Ovary (tissue), 9 donors: ENCODE data around the gene CRYGD. TPM values are rescaled to one million over a fixed set of nuclear protein-coding genes. Genes with fewer than 3 reads are reported as not detected.
A peak's percentile ranks its signal among the peaks of the same experiment; 100 is the strongest.

ENCODE experiments used
- DNase-seq, 5 donors: peaks; one replicate each; pipeline ENCODE4 v3.0.0-alpha.2; 2019 to 2020
- H3K27ac ChIP-seq, 2 donors: fragments of 200-600 bp; one replicate each; pipeline versions ENCODE4 v1.5.1 to v1.8.0; 2019 to 2022
- H3K27me3 ChIP-seq: fragments of 200-600 bp; one replicate; pipeline ENCODE4 v1.8.0; 2022
- H3K36me3 ChIP-seq: fragments of 200-600 bp; sonication (generic); one replicate; pipeline ENCODE4 v1.5.1; 2019
- H3K4me1 ChIP-seq: one replicate; pipeline ENCODE4 v1.8.1; 2013; ENCODE audit warnings: mild to moderate bottlenecking, moderate library complexity; ENCODE audit not compliant: insufficient read depth
- H3K4me3 ChIP-seq: fragments of 200-600 bp; sonication (generic); one replicate; pipeline ENCODE4 v1.5.1; 2017
- H3K9me3 ChIP-seq, 2 donors: fragments of 200-600 bp in 1 of 2; sonication (generic) in 1 of 2; one replicate each; pipeline versions ENCODE4 v1.5.1 to v1.8.1; 2013 to 2019; ENCODE audit warnings: mild to moderate bottlenecking in 1 of 2, moderate library complexity in 1 of 2
- CTCF ChIP-seq, 3 donors: fragments of 450-650 bp in 2 of 3; fragments of 200-600 bp in 1 of 3; IDR thresholded peaks; one replicate each; pipeline versions ENCODE4 v1.5.1 to v1.8.0; 2016 to 2022; ENCODE audit warnings: antibody characterized with exemption in 3 of 3, mild to moderate bottlenecking in 1 of 3
- EP300 ChIP-seq: sonication (generic); formaldehyde crosslinking; IDR thresholded peaks from one replicate; pipeline ENCODE4 v1.6.1; 2017; ENCODE audit warnings: antibody characterized with exemption
- POLR2A ChIP-seq: fragments of 450-650 bp; IDR thresholded peaks from one replicate; pipeline ENCODE4 v1.6.1; 2017; ENCODE audit warnings: antibody characterized with exemption, mild to moderate bottlenecking, moderate library complexity
- WGBS, 3 donors: extraction: QIAGEN DNeasy Blood & Tissue Kit in 1 of 3; methylation state at CpG; one replicate each; pipeline versions ENCODE4 v1.1.5 to v1.1.7; 2013 to 2017; 5-methylcytosine and 5-hydroxymethylcytosine counted together
- intact Hi-C, 4 donors: fragments of 100-400 bp; cut with DNase I; formaldehyde crosslinking; loops; one replicate each; pipeline versions ENCODE4 v1.11.0 to v1.15.1; 2022 to 2023
- polyA plus RNA-seq, 2 donors: library from polyadenylated mRNA; stranded (reverse); fragments of 200-250 nt in 1 of 2; fragments of 350-450 nt in 1 of 2; fragmentation: Illumina TruSeq in 1 of 2; extraction: RNeasy Lipid Tissue Mini Kit (QIAGEN cat#74804) in 1 of 2; gene quantifications; one replicate each; pipeline ENCODE4 v1.2.3, GENCODE V29; 2013 to 2014
- total RNA-seq, 7 donors: library from RNA; depleted of rRNA in 2 of 7; stranded (reverse); fragments of >200 nt in 2 of 7; fragmentation: NEBNext Ultra II Directional in 3 of 7; extraction: Animal tissue kit (Norgen Biotek cat#: 25700) in 3 of 7; gene quantifications; one replicate each; pipeline versions ENCODE4 v1.1.0 to v1.2.4, GENCODE V29; 2016 to 2023
- donor health status: DM: no; HTN: no; CAD: no; lungs with moderate emphysema.
- donor health status: DM: no; HTN: no; CAD: no.
- donor health status: Bipolar disorder and iron deficiency.
- donor health status: DM: yes; HTN: yes; CAD: no.
- donor health status: DM: no; HTN: no; CAD: no.
- donor health status: DM: yes; HTN: yes; CAD: no.

CRYGD gene
- total and polyA plus RNA-seq, 9 donors = 1.5 to 7.3 (median 3.8) TPM; not detected in 1

GRCh38 chr2:208134928-208135586 lies 10.7 kb upstream of the CRYGD start:
- H3K27me3 ChIP-seq = no peaks in the 10 kb centered on the region
- peak overlapping the region in 1 of 2 donors; percentile 60 for H3K27ac ChIP-seq
- no peaks in the 10 kb centered on the region for H3K36me3 ChIP-seq
- intact Hi-C loops = no loop called here
- TF ChIP-seq POLR2A = no peak
- no peak for TF ChIP-seq EP300
- no peak for TF ChIP-seq CTCF (IDR thresholded peaks at IDR 0.05)
- no peak for DNase-seq
- no peak overlapping the region for H3K4me3 ChIP-seq
- H3K4me1 ChIP-seq = peaks cover 9% of the 10 kb centered on the region
- 42 to 49% (median 45%) methylated on average over 7 to 8 of the region's 8 CpGs for WGBS, 3 donors
- H3K9me3 ChIP-seq = no peaks in the 10 kb centered on the region

- DNase-seq = no peak
- intact Hi-C loops = no loop called here
- Histone ChIP-seq H3K4me3 (no peak overlapping the region), H3K4me1 (peaks cover 9% of the 10 kb centered on the region), H3K9me3 (no peaks in the 10 kb centered on the region), H3K27ac (peak overlapping the region in 1 of 2 donors; percentile 48), H3K27me3 (no peaks in the 10 kb centered on the region), H3K36me3 (no peaks in the 10 kb centered on the region)
- TF ChIP-seq CTCF (IDR thresholded peaks at IDR 0.05) = no peak
- TF ChIP-seq EP300 = no peak
- no peak for TF ChIP-seq POLR2A
- WGBS, 3 donors = 24 to 38% (median 25%) methylated on average over 6 of the region's 6 CpGs
These were observed 6.4 kb upstream of the CRYGD start for GRCh38 chr2:208130712-208131110.

GRCh38 chr2:208129744-208130711 lies 5.7 kb upstream of the CRYGD start, which contains the start of gene CRYGC:
CRYGC (minus strand) TSS chr2:208129828; CDS start chr2:208129792, 36 bp downstream.
- H3K9me3 ChIP-seq = no peaks in the 10 kb centered on the region

More at GRCh38 chr2:208129744-208130711, 5.7 kb upstream of the CRYGD start, which contains the start of gene CRYGC:
- H3K4me3 ChIP-seq = no peak within 1 kb of the TSS
- WGBS, 3 donors = 52 to 60% (median 54%) methylated on average over 19 of the region's 19 CpGs
- no peak for TF ChIP-seq EP300
- no peak for TF ChIP-seq POLR2A
- TF ChIP-seq CTCF (IDR thresholded peaks at IDR 0.05) = no peak
- peak within 1 kb of the TSS in 1 of 2 donors; percentile 48 for H3K27ac ChIP-seq
- H3K4me1 ChIP-seq = peaks cover 3% of the 10 kb centered on the region
- DNase-seq = no peak
- no peaks in the 10 kb centered on the region for H3K27me3 ChIP-seq
- intact Hi-C loops = no loop called here
- H3K36me3 ChIP-seq = no peaks in the 10 kb centered on the region
